Neuronal stem cell (in vitro differentiated cells): Measurements from ENCODE around the gene KIF1C.

Experiments
- DNase-seq: peaks from one replicate; pipeline ENCODE4 v3.0.0-alpha.2; 2013; ENCODE audit warnings: low spot score
- H2AFZ ChIP-seq: one replicate; pipeline ENCODE4 v1.6.1; 2013; ENCODE audit warnings: mild to moderate bottlenecking, low read length, inconsistent platforms
- H2AK5ac ChIP-seq: 2 replicates; pipeline ENCODE4 v1.6.1; 2013; ENCODE audit warnings: low read depth, mild to moderate bottlenecking, inconsistent platforms, low read length, moderate library complexity, mixed read lengths
- H2BK120ac ChIP-seq: 2 replicates; pipeline ENCODE4 v1.6.1; 2013; ENCODE audit warnings: low read depth, mild to moderate bottlenecking, inconsistent platforms, low read length, moderate library complexity, mixed read lengths
- H2BK12ac ChIP-seq: one replicate; pipeline ENCODE4 v1.6.1; 2013; ENCODE audit warnings: low read length, inconsistent platforms
- H2BK15ac ChIP-seq: 2 replicates; pipeline ENCODE4 v1.6.1; 2013; ENCODE audit warnings: mild to moderate bottlenecking, low read length, inconsistent platforms, mixed read lengths
- H2BK5ac ChIP-seq: one replicate; pipeline ENCODE4 v1.6.1; 2013; ENCODE audit warnings: inconsistent platforms, mild to moderate bottlenecking, low read length, moderate library complexity
- H3K14ac ChIP-seq: one replicate; pipeline ENCODE4 v1.6.1; 2013; ENCODE audit warnings: low read length, inconsistent platforms
- H3K18ac ChIP-seq: 2 replicates; pipeline ENCODE4 v1.6.1; 2013; ENCODE audit warnings: low read length, inconsistent platforms
- H3K23ac ChIP-seq: 2 replicates; pipeline ENCODE4 v1.6.1; 2013; ENCODE audit warnings: low read depth, mild to moderate bottlenecking, mixed read lengths, low read length, inconsistent platforms; ENCODE audit not compliant: poor library complexity
- H3K27ac ChIP-seq: replicated peaks from 3 replicates; pipeline ENCODE4 v1.5.1; 2013; ENCODE audit warnings: low read length, inconsistent platforms
- H3K27me3 ChIP-seq, 3 experiments: 2 replicates each; pipeline ENCODE4 v1.6.1; 2013; ENCODE audit warnings: low read length in 3 of 3, mild to moderate bottlenecking in 2 of 3, inconsistent platforms in 1 of 3, low read depth in 1 of 3, mixed read lengths in 1 of 3, moderate library complexity in 1 of 3; ENCODE audit not compliant: control insufficient read depth in 3 of 3, insufficient read depth in 3 of 3
- H3K36me3 ChIP-seq, 2 donors: replicated peaks in 1 of 2; 2 replicates each; pipeline ENCODE4 v1.6.1; 2013; ENCODE audit warnings: low read length in 2 of 2; ENCODE audit not compliant: control insufficient read depth in 2 of 2, insufficient read depth in 2 of 2
- H3K4ac ChIP-seq: 2 replicates; pipeline ENCODE4 v1.6.1; 2013; ENCODE audit warnings: inconsistent platforms, mild to moderate bottlenecking, low read length, moderate library complexity
- H3K4me1 ChIP-seq, 2 donors: 1 replicate in 1 of 2; 2 replicates in 1 of 2; pipeline ENCODE4 v1.6.1; 2013; ENCODE audit warnings: low read length in 2 of 2, low read depth in 1 of 2; ENCODE audit not compliant: control insufficient read depth in 2 of 2, insufficient read depth in 1 of 2
- H3K4me2 ChIP-seq: one replicate; pipeline ENCODE4 v1.6.1; 2013; ENCODE audit warnings: mild to moderate bottlenecking, low read length, inconsistent platforms; ENCODE audit not compliant: insufficient read depth, poor library complexity, severe bottlenecking
- H3K4me3 ChIP-seq, 2 donors: 2 replicates each; pipeline ENCODE4 v1.5.1; 2013; ENCODE audit warnings: low read length in 2 of 2, mild to moderate bottlenecking in 2 of 2, inconsistent platforms in 1 of 2, moderate library complexity in 1 of 2
- H3K79me1 ChIP-seq: one replicate; pipeline ENCODE4 v1.6.1; 2013; ENCODE audit warnings: low read depth, mild to moderate bottlenecking, inconsistent platforms, low read length, moderate library complexity
- H3K9ac ChIP-seq: one replicate; pipeline ENCODE4 v1.6.1; 2013; ENCODE audit warnings: mild to moderate bottlenecking, low read depth, low read length, inconsistent platforms; ENCODE audit not compliant: poor library complexity
- H3K9me3 ChIP-seq, 2 donors: replicated peaks in 1 of 2; 2 replicates each; pipeline versions ENCODE3 to v1.6.1; 2013; ENCODE audit warnings: low read length in 2 of 2, mild to moderate bottlenecking in 2 of 2, inconsistent platforms in 1 of 2, low read depth in 1 of 2, mixed read lengths in 1 of 2, moderate library complexity in 1 of 2; ENCODE audit not compliant: control insufficient read depth in 2 of 2, insufficient read depth in 1 of 2
- H4K8ac ChIP-seq: one replicate; pipeline ENCODE4 v1.6.1; 2013; ENCODE audit warnings: low read depth, mild to moderate bottlenecking, inconsistent platforms, low read length, moderate library complexity
- H4K91ac ChIP-seq: one replicate; pipeline ENCODE4 v1.6.1; 2013; ENCODE audit warnings: low read length, low read depth, mild to moderate bottlenecking, inconsistent platforms; ENCODE audit not compliant: poor library complexity
- WGBS, 2 donors: extraction: QIAGEN DNeasy Blood & Tissue Kit; methylation state at CpG; one replicate each; pipeline ENCODE4 v1.1.7; 2013; ENCODE audit warnings: missing lambda C conversion rate in 2 of 2, mixed read lengths in 1 of 2; ENCODE audit not compliant: insufficient read length in 2 of 2, insufficient replicate concordance in 1 of 2; ENCODE audit errors: extremely low coverage in 2 of 2; 5-methylcytosine and 5-hydroxymethylcytosine counted together

The KIF1C gene

DNA sequence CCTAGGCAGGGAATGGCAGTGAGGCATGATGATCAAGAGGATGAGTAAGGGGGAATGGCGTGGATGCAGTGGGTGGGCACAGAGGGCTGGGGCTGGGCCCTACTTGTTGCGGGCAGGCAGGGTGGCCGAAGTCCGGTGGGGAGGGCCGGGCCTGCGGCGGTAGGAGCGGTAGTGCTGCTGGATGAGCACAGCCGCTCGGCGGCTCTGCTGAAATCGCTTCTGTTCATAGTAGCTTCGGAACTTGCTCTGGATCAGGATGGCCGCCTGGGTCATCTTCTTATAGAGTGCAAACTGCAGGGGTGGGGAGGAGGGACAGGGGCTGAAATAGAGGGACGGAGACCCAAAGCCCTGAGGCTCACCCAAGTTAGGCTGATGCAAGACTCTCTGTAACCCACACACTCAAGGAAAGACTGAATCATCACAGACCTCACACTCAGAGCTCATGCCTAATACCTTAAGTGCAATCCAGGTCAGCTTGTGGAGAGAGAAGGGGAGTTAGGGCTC lies 28.7 kb upstream of the KIF1C start:
- Histone ChIP-seq H3K4me1 (peaks cover 6 to 15% of the 10 kb centered on the region in 2 donors), H2BK5ac (peak overlapping the region; percentile 97), H3K4me2 (peak overlapping the region; percentile 80), H4K91ac (no peak overlapping the region), H3K27me3 (no peaks in the 10 kb centered on the region), H3K18ac (peak overlapping the region; percentile 99), H2BK12ac (no peak overlapping the region), H3K14ac (peak overlapping the region; percentile 11), H3K23ac (no peak overlapping the region), H2AFZ (peak overlapping the region; percentile 84), H4K8ac (peak overlapping the region; percentile 52), H3K79me1 (peaks cover 2% of the 10 kb centered on the region), H3K4ac (no peak overlapping the region), H2BK120ac (no peak overlapping the region), H2AK5ac (peak overlapping the region; percentile 59), H3K9ac (peak overlapping the region; percentile 94), H3K36me3 (peaks cover 9 to 28% of the 10 kb centered on the region in 2 donors), H3K9me3 (peaks cover 3 to 9% of the 10 kb centered on the region in 2 donors), H2BK15ac (peak overlapping the region; percentile 96), H3K27ac (peak overlapping the region; percentile 82), H3K4me3 (peak overlapping the region; percentile 67 to 85)
- no peak for DNase-seq
- no CpG with 5 or more reads among the region's 15 CpGs for WGBS, 2 donors

DNA sequence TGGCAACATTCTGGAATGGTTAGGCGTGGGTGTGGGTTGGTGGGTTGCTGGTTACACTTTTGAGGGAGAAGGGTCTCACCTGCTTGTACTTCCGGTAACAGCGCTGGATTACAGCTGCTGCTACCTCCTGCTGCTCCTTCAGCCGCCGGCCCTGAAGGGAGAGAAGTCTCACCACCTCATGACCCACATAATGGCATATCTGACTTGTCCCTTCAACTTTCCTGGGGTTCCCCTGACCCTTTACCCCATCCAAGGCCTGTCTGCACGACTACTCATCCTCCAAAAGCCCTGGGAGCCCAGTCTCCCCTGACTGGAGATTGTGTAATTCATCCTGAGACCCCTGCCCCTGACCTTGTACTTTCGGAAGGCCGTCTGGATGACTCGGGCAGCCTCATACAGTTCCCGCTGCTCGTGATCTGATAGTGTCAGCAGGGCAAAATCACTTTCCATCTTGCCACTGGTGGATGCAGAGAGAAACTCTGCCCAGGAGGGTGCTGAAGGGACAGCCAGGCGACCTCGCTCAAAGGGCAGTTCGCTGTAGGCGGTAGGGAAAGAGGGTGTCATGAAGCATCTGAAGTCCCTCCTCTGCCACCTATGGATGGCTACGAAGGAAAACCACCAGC lies 28.1 kb upstream of the KIF1C start:
- Histone ChIP-seq H3K23ac (no peak overlapping the region), H3K4me2 (no peak overlapping the region), H3K27ac (no peak overlapping the region), H2BK5ac (no peak overlapping the region), H2BK120ac (no peak overlapping the region), H3K4me3 (peak overlapping the region; percentile 10 to 67), H3K4me1 (peaks cover 6 to 15% of the 10 kb centered on the region in 2 donors), H2AFZ (no peak overlapping the region), H3K27me3 (no peaks in the 10 kb centered on the region), H2BK12ac (no peak overlapping the region), H3K9ac (no peak overlapping the region), H3K36me3 (peaks cover 11 to 28% of the 10 kb centered on the region in 2 donors), H3K14ac (no peak overlapping the region), H3K79me1 (peaks cover 2% of the 10 kb centered on the region), H2BK15ac (no peak overlapping the region), H4K91ac (no peak overlapping the region), H3K9me3 (peaks cover 5 to 9% of the 10 kb centered on the region in 2 donors), H2AK5ac (no peak overlapping the region), H4K8ac (no peak overlapping the region), H3K4ac (no peak overlapping the region), H3K18ac (no peak overlapping the region)
- WGBS, 2 donors = no CpG with 5 or more reads among the region's 16 CpGs
- no peak for DNase-seq

DNA sequence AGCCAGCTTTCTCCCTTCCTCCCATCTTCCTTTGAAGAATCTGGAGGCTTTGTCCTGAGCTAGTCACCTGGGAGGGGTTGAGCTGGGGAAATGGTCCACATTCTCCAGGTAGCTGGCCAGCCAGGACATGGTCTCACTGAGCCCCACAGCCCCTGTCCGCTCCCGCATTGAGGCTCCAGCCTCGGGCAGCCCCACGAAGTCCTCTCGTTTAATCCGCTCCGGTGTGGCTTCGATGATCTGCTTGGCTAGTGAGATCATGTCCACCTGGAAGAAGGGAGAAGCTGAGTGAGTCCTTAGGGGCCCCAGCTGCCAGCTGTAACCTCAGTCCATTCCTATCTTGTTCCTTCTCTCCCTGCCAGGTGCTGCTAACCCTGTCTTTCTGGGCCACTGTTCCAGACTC lies 27.5 kb upstream of the KIF1C start:
- Histone ChIP-seq H3K4ac (no peak overlapping the region), H3K9me3 (peaks cover 5 to 6% of the 10 kb centered on the region in 2 donors), H3K79me1 (peaks cover 2% of the 10 kb centered on the region), H3K18ac (no peak overlapping the region), H3K4me1 (peaks cover 6 to 15% of the 10 kb centered on the region in 2 donors), H4K8ac (no peak overlapping the region), H3K4me2 (no peak overlapping the region), H3K27ac (no peak overlapping the region), H3K23ac (no peak overlapping the region), H3K4me3 (no peak overlapping the region), H2BK12ac (no peak overlapping the region), H2BK120ac (no peak overlapping the region), H3K14ac (no peak overlapping the region), H2AFZ (no peak overlapping the region), H3K36me3 (peaks cover 11 to 25% of the 10 kb centered on the region in 2 donors), H2BK15ac (no peak overlapping the region), H2BK5ac (no peak overlapping the region), H2AK5ac (no peak overlapping the region), H3K9ac (no peak overlapping the region), H4K91ac (no peak overlapping the region), H3K27me3 (no peaks in the 10 kb centered on the region)
- DNase-seq = no peak
- no CpG with 5 or more reads among the region's 8 CpGs for WGBS, 2 donors

DNA sequence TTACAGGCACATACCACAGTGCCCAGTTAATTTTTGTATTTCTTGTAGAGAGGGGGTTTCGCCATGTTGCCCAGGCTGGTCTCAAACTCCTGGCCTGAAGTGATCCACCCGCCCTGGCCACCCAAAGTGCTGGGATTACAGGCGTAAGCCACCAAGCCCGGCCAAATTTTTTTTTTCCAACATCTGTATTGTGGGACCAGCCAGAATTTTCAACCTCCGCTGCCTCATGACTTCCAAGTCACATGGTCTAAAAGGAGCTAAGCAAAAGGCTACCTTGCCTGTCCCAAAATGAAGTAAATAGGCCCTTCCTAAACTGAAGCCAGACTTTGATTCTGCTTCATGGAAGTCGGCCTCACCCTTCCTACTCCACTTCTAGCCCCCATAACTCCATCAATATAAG lies 25.9 kb upstream of the KIF1C start:
- no peak overlapping the region for H2AK5ac ChIP-seq
- H3K79me1 ChIP-seq = peaks cover 2% of the 10 kb centered on the region
- H3K4me2 ChIP-seq = no peak overlapping the region
- no peak overlapping the region for H2BK15ac ChIP-seq
- H3K27ac ChIP-seq = no peak overlapping the region
- whole genome bisulfite sequencing, 2 donors = no CpG with 5 or more reads among the region's 6 CpGs
- DNase-seq = no peak
- H3K14ac ChIP-seq = no peak overlapping the region
- H3K27me3 ChIP-seq = no peaks in the 10 kb centered on the region
- peaks cover 7 to 20% of the 10 kb centered on the region in 2 donors for H3K36me3 ChIP-seq
- H4K91ac ChIP-seq = no peak overlapping the region
- H3K4me3 ChIP-seq = no peak overlapping the region
- H2BK120ac ChIP-seq = no peak overlapping the region
- H3K23ac ChIP-seq = no peak overlapping the region
- no peak overlapping the region for H3K18ac ChIP-seq
- H3K4ac ChIP-seq = no peak overlapping the region
- no peak overlapping the region for H2BK12ac ChIP-seq
- no peak overlapping the region for H2AFZ ChIP-seq
- H3K9ac ChIP-seq = no peak overlapping the region
- H3K4me1 ChIP-seq = peaks cover 4 to 11% of the 10 kb centered on the region in 2 donors
- no peak overlapping the region for H2BK5ac ChIP-seq
- peaks cover 0 to 1% of the 10 kb centered on the region in 2 donors for H3K9me3 ChIP-seq
- H4K8ac ChIP-seq = no peak overlapping the region
